ENCODE results near the gene METAP1D.

METAP1D gene

GRCh38 chr2:172046866-172047565 is 47.3 kb downstream of the METAP1D start:
- no peak for TF ChIP-seq CTCF (IDR thresholded peaks at IDR 0.05; ENCODE audit: insufficient read depth, low read depth, low read length, missing control alignments)
- H3K4me3 ChIP-seq (ENCODE audit: low read length): no peak overlapping the region
- DNase-seq (ENCODE audit: low read depth): no peak

- no peak for TF ChIP-seq CTCF (IDR thresholded peaks at IDR 0.05; ENCODE audit: insufficient read depth, low read depth, low read length, missing control alignments)
- no peak overlapping the region for H3K4me3 ChIP-seq (ENCODE audit: low read length)
- DNase-seq (ENCODE audit: low read depth): no peak
These were observed 48.1 kb downstream of the METAP1D start for GRCh38 chr2:172047566-172048507.

DNA sequence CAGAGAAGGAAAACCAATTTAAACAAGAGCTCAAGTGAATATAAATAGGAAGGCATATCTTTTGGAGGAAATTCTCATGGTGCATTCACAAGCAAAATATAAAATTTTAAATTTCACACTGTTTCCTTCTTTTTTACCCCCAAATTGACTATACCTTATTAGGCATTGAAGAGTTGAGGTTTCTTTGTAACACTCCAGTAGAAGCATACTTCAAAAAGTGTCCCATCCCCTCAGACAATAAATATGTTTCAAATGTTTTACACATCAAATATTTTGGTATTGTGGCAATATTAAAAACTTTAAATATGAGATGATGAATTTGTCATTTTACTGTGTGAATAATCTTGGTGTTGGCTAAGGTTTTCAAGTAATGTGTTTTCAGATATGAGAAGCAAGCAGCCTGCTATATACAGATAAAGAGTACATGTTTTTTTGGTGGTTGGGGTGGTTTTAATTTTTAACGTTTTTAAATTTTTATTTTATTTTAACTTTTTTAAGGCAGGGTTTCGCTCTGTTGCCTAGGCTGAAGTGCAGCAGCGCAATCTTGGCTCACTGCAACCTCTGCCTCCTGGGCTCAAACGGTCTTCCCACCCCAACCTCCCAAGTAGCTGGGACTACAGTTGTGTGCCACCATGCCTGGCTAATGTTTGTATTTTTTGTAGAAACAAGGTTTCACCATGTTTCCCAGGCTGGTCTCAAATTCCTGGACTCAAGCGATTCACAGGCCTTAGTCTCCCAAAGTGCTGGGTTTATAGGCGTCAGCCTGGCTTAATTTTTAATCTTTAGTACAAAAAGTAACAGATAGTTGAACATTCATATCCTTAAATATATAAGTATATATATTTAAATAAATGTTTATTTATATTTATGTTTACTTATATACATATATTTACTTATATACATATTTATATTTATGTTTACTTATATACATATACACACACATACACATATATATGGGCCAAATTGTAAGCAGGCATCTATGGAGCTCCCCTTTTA is 49.1 kb downstream of the METAP1D start:
- no peak for DNase-seq (ENCODE audit: low read depth)
- no peak for TF ChIP-seq CTCF (IDR thresholded peaks at IDR 0.05; ENCODE audit: insufficient read depth, low read depth, low read length, missing control alignments)
- H3K4me3 ChIP-seq (ENCODE audit: low read length): no peak overlapping the region

DNA sequence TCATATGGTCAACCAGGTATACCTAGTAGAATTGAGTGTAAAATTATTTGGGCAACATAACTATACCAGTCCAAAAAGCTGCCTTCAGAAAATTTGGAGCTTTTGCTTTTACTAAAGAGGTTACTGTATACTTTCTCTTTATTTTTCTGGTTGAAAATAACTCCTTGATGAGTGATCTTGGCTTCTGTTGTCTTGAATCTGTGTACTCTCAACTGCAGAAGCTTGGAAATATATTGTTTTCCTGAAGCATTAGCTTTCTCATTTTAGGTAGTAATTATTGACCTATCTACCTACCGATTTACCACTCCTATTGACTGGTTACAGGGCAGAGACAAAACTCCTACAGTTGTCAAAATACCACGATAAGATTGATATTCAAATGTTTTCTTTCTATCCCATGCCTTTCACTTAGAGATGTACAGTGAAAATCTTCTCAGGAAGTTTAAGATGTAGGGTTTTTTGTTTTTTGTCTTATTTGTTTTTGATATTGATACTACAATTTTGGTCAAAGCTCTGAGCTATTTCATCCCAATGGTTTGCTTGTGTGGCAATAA is 49.9 kb downstream of the METAP1D start:
- no peak for TF ChIP-seq CTCF (IDR thresholded peaks at IDR 0.05; ENCODE audit: insufficient read depth, low read depth, low read length, missing control alignments)
- H3K4me3 ChIP-seq (ENCODE audit: low read length): no peak overlapping the region
- no peak for DNase-seq (ENCODE audit: low read depth)

DNA sequence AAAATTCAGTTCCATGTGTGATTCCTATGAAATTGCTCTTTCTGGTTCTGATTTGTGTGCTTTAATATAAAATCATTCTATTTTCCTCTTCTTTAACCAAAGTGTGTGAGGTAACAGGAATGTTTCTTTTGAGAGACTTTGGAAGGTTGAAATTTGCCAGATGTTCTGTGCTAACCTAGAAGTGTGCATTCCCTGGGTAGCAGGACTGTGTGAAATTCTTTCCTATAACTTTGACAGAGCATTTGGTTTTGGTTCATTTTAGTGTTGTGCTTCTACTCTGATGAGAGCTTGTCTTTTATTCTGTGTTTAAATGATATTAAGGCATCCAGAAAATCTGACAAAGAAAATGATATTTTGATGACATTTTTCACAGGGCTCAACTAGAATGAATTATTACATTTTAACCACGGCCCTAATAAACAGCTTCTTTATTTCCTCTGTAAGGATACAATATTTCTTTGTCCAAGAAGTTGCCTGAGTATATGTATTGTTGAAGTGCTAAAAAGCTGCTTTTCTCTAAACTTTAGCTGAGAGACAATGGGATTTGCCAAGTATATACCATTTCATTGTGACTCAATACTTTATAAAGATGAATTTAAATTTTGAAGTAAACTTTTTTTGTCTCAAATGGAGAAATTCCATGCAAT is 50.8 kb downstream of the METAP1D start:
- TF ChIP-seq CTCF (IDR thresholded peaks at IDR 0.05; ENCODE audit: insufficient read depth, low read depth, low read length, missing control alignments): no peak
- no peak overlapping the region for H3K4me3 ChIP-seq (ENCODE audit: low read length)
- DNase-seq (ENCODE audit: low read depth): no peak
